ENCODE measurements around the gene CDC5L. TPM values are rescaled to one million over a fixed set of nuclear protein-coding genes. Genes with fewer than 3 reads are reported as not detected.

CDC5L gene
- total and polyA plus RNA-seq, 7 experiments from 2014 or later: 14.5 to 25.4 (median 20.8) TPM

- no peak overlapping the region for H3K27ac ChIP-seq (ENCODE audit: low read depth, low read length)
- Mint-ChIP-seq H3K27me3 (peaks cover 0 to 9% (median 5%) of the 10 kb centered on the region in 5 donors), H3K9me3 (no peaks in the 10 kb centered on the region), H3K36me3 (no peaks in the 10 kb centered on the region), H3K27ac (no peak overlapping the region), H3K4me1 (no peaks in the 10 kb centered on the region), H3K4me3 (no peak overlapping the region)
- no peaks in the 10 kb centered on the region for H3K27me3 ChIP-seq (ENCODE audit: control insufficient read depth in 2 of 2, insufficient read depth in 2 of 2, low read length in 2 of 2)
- DNase-seq: no peak
- ChIA-PET CTCF (no interaction called here), POLR2A (no interaction called here)
- no peaks in the 10 kb centered on the region for H3K36me3 ChIP-seq (ENCODE audit: control insufficient read depth in 2 of 3, insufficient read depth in 3 of 3, low read length in 3 of 3)
- intact Hi-C loops (cut with micrococcal nuclease): no loop called here
- H3K9me3 ChIP-seq (ENCODE audit: control insufficient read depth in 2 of 3, low read length in 3 of 3): no peaks in the 10 kb centered on the region
- ATAC-seq: no peak
- H3K4me3 ChIP-seq (ENCODE audit: low read length): no peak overlapping the region
- no peaks in the 10 kb centered on the region for H3K4me1 ChIP-seq (ENCODE audit: control insufficient read depth in 2 of 2, insufficient read depth in 2 of 2, low read length in 2 of 2)
Observed at GRCh38 chr6:44494011-44494501, 106.5 kb downstream of the CDC5L start.

- POLR2A ChIA-PET: no interaction called here
- Histone ChIP-seq H3K27ac (ENCODE audit: low read depth, low read length) (no peak overlapping the region), H3K9me3 (ENCODE audit: control insufficient read depth in 2 of 3, low read length in 3 of 3) (no peaks in the 10 kb centered on the region), H3K4me3 (ENCODE audit: low read length) (no peak overlapping the region), H3K36me3 (ENCODE audit: control insufficient read depth in 2 of 3, insufficient read depth in 3 of 3, low read length in 3 of 3) (no peaks in the 10 kb centered on the region), H3K27me3 (ENCODE audit: control insufficient read depth in 2 of 2, insufficient read depth in 2 of 2, low read length in 2 of 2) (no peaks in the 10 kb centered on the region), H3K4me1 (ENCODE audit: control insufficient read depth in 2 of 2, insufficient read depth in 2 of 2, low read length in 2 of 2) (no peaks in the 10 kb centered on the region)
- Mint-ChIP-seq H3K27ac (no peak overlapping the region), H3K4me3 (no peak overlapping the region), H3K9me3 (peaks cover 0 to 3% (median 0%) of the 10 kb centered on the region in 11 donors), H3K27me3 (peaks cover 0 to 6% (median 0%) of the 10 kb centered on the region in 5 donors), H3K4me1 (no peaks in the 10 kb centered on the region), H3K36me3 (no peaks in the 10 kb centered on the region)
- DNase-seq (peak in 1 of 9 donors; percentile 2), ATAC-seq (no peak)
- intact Hi-C loops (cut with micrococcal nuclease): no loop called here
- CTCF ChIA-PET: no interaction called here
Observed at GRCh38 chr6:44495036-44495901, 107.8 kb downstream of the CDC5L start.

- intact Hi-C loops (cut with micrococcal nuclease): no loop called here
- H3K36me3 ChIP-seq (ENCODE audit: control insufficient read depth in 2 of 3, insufficient read depth in 3 of 3, low read length in 3 of 3): no peaks in the 10 kb centered on the region
- ChIA-PET POLR2A (no interaction called here), CTCF (no interaction called here)
- no peak overlapping the region for H3K27ac ChIP-seq (ENCODE audit: low read depth, low read length)
- peaks cover 0 to 5% (median 0%) of the 10 kb centered on the region in 11 donors for H3K9me3 Mint-ChIP-seq
- no peak overlapping the region for H3K27ac Mint-ChIP-seq
- H3K4me3 ChIP-seq (ENCODE audit: low read length): no peak overlapping the region
- H3K4me3 Mint-ChIP-seq: no peak overlapping the region
- H3K4me1 Mint-ChIP-seq: no peaks in the 10 kb centered on the region
- no peaks in the 10 kb centered on the region for H3K27me3 ChIP-seq (ENCODE audit: control insufficient read depth in 2 of 2, insufficient read depth in 2 of 2, low read length in 2 of 2)
- peaks cover 0 to 7% (median 0%) of the 10 kb centered on the region in 5 donors for H3K27me3 Mint-ChIP-seq
- no peaks in the 10 kb centered on the region for H3K9me3 ChIP-seq (ENCODE audit: control insufficient read depth in 2 of 3, low read length in 3 of 3)
- no peaks in the 10 kb centered on the region for H3K36me3 Mint-ChIP-seq
- H3K4me1 ChIP-seq (ENCODE audit: control insufficient read depth in 2 of 2, insufficient read depth in 2 of 2, low read length in 2 of 2): no peaks in the 10 kb centered on the region
- no peak for DNase-seq
- no peak for ATAC-seq
Observed at GRCh38 chr6:44496665-44497369, 109.3 kb downstream of the CDC5L start.

- POLR2A ChIA-PET: no interaction called here
- no peak overlapping the region for H3K27ac Mint-ChIP-seq
Observed at GRCh38 chr6:44497807-44498206, 110.3 kb downstream of the CDC5L start.

GRCh38 chr6:44498436-44498835 is 110.9 kb downstream of the CDC5L start:
- peaks cover 0 to 2% (median 0%) of the 10 kb centered on the region in 7 donors for H3K4me1 Mint-ChIP-seq
- H3K27me3 Mint-ChIP-seq: peaks cover 0 to 12% (median 7%) of the 10 kb centered on the region in 5 donors
- DNase-seq (no peak), ATAC-seq (no peak)
- H3K4me3 Mint-ChIP-seq: no peak overlapping the region
- no peaks in the 10 kb centered on the region for H3K36me3 Mint-ChIP-seq
- ChIA-PET CTCF (no interaction called here), POLR2A (no interaction called here)
- no peaks in the 10 kb centered on the region for H3K9me3 ChIP-seq (ENCODE audit: control insufficient read depth in 2 of 3, low read length in 3 of 3)
- H3K36me3 ChIP-seq (ENCODE audit: control insufficient read depth in 2 of 3, insufficient read depth in 3 of 3, low read length in 3 of 3): no peaks in the 10 kb centered on the region
- intact Hi-C loops (cut with micrococcal nuclease): no loop called here
- no peak overlapping the region for H3K27ac Mint-ChIP-seq
- no peak overlapping the region for H3K27ac ChIP-seq (ENCODE audit: low read depth, low read length)
- H3K4me1 ChIP-seq (ENCODE audit: control insufficient read depth in 2 of 2, insufficient read depth in 2 of 2, low read length in 2 of 2): no peaks in the 10 kb centered on the region
- H3K4me3 ChIP-seq (ENCODE audit: low read length): no peak overlapping the region
- no peaks in the 10 kb centered on the region for H3K27me3 ChIP-seq (ENCODE audit: control insufficient read depth in 2 of 2, insufficient read depth in 2 of 2, low read length in 2 of 2)
- H3K9me3 Mint-ChIP-seq: peaks cover 0 to 5% (median 0%) of the 10 kb centered on the region in 11 donors

More at GRCh38 chr6:44497807-44498206, 110.3 kb downstream of the CDC5L start:
- ATAC-seq (no peak), DNase-seq (no peak)
- Histone ChIP-seq H3K27ac (ENCODE audit: low read depth, low read length) (no peak overlapping the region), H3K27me3 (ENCODE audit: control insufficient read depth in 2 of 2, insufficient read depth in 2 of 2, low read length in 2 of 2) (no peaks in the 10 kb centered on the region), H3K4me1 (ENCODE audit: control insufficient read depth in 2 of 2, insufficient read depth in 2 of 2, low read length in 2 of 2) (no peaks in the 10 kb centered on the region), H3K9me3 (ENCODE audit: control insufficient read depth in 2 of 3, low read length in 3 of 3) (no peaks in the 10 kb centered on the region), H3K36me3 (ENCODE audit: control insufficient read depth in 2 of 3, insufficient read depth in 3 of 3, low read length in 3 of 3) (no peaks in the 10 kb centered on the region), H3K4me3 (ENCODE audit: low read length) (no peak overlapping the region)
- H3K4me1 Mint-ChIP-seq: no peaks in the 10 kb centered on the region
- intact Hi-C loops (cut with micrococcal nuclease): no loop called here
- CTCF ChIA-PET: no interaction called here
- peaks cover 0 to 5% (median 0%) of the 10 kb centered on the region in 11 donors for H3K9me3 Mint-ChIP-seq
- no peaks in the 10 kb centered on the region for H3K36me3 Mint-ChIP-seq
- H3K4me3 Mint-ChIP-seq: no peak overlapping the region
- peaks cover 0 to 7% (median 2%) of the 10 kb centered on the region in 5 donors for H3K27me3 Mint-ChIP-seq

- H3K27me3 ChIP-seq (ENCODE audit: control insufficient read depth in 2 of 2, insufficient read depth in 2 of 2, low read length in 2 of 2): no peaks in the 10 kb centered on the region
- POLR2A ChIA-PET: no interaction called here
- no peaks in the 10 kb centered on the region for H3K4me1 ChIP-seq (ENCODE audit: control insufficient read depth in 2 of 2, insufficient read depth in 2 of 2, low read length in 2 of 2)
- no peaks in the 10 kb centered on the region for H3K36me3 Mint-ChIP-seq
- H3K27me3 Mint-ChIP-seq: peaks cover 0 to 15% (median 10%) of the 10 kb centered on the region in 5 donors
- H3K4me3 Mint-ChIP-seq: no peak overlapping the region
- H3K4me3 ChIP-seq (ENCODE audit: low read length): no peak overlapping the region
- no peak for ATAC-seq
- no peak for DNase-seq
- peaks cover 0 to 2% (median 0%) of the 10 kb centered on the region in 7 donors for H3K4me1 Mint-ChIP-seq
- no peak overlapping the region for H3K27ac ChIP-seq (ENCODE audit: low read depth, low read length)
- CTCF ChIA-PET: no interaction called here
- no peaks in the 10 kb centered on the region for H3K9me3 ChIP-seq (ENCODE audit: control insufficient read depth in 2 of 3, low read length in 3 of 3)
- H3K36me3 ChIP-seq (ENCODE audit: control insufficient read depth in 2 of 3, insufficient read depth in 3 of 3, low read length in 3 of 3): no peaks in the 10 kb centered on the region
- H3K27ac Mint-ChIP-seq: no peak overlapping the region
- intact Hi-C loops (cut with micrococcal nuclease): no loop called here
- H3K9me3 Mint-ChIP-seq: peaks cover 0 to 5% (median 0%) of the 10 kb centered on the region in 11 donors
Observed at GRCh38 chr6:44499609-44500008, 112.1 kb downstream of the CDC5L start.

Measured in naive thymus-derived CD4-positive, alpha-beta T cell (primary cell).